Fibroblast of mammary gland (primary cell): ENCODE results near the gene SLC25A47.

ENCODE experiments used
- DNase-seq: peaks from one replicate; pipeline ENCODE4 v3.0.0-alpha.2; 2010; ENCODE audit warnings: low read depth
- H3K4me3 ChIP-seq: 2 replicates; pipeline ENCODE4 v1.5.1; 2011; ENCODE audit warnings: low read depth, mild to moderate bottlenecking, low read length, moderate library complexity; ENCODE audit not compliant: control insufficient read depth
- CTCF ChIP-seq: conservative IDR thresholded peaks from 2 replicates; pipeline ENCODE4 v1.5.1; 2011; ENCODE audit warnings: low read depth, low read length, inconsistent platforms; ENCODE audit not compliant: control insufficient read depth, insufficient read depth

Gene SLC25A47

DNA sequence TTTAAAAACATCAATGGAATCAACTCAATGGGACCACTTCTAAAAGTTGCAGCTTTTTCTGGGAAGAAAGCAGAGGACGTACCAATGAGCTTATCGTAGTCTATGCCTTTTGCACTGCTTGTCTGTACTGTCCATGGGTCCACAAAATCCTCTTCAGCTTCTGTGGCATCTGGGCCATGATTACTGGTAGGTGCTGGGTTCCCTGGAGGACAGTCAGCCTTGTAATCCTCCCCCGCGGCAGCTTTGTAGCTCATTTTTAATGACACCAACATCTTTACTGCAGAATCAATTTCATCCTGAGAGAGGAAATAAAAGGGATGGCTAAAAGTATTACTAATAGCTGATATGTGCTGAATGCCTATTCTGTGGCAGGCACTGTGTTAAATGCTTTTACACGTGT, 38.5 kb downstream of the SLC25A47 start:
- no peak for TF ChIP-seq CTCF
- no peak for DNase-seq
- no peak overlapping the region for H3K4me3 ChIP-seq

DNA sequence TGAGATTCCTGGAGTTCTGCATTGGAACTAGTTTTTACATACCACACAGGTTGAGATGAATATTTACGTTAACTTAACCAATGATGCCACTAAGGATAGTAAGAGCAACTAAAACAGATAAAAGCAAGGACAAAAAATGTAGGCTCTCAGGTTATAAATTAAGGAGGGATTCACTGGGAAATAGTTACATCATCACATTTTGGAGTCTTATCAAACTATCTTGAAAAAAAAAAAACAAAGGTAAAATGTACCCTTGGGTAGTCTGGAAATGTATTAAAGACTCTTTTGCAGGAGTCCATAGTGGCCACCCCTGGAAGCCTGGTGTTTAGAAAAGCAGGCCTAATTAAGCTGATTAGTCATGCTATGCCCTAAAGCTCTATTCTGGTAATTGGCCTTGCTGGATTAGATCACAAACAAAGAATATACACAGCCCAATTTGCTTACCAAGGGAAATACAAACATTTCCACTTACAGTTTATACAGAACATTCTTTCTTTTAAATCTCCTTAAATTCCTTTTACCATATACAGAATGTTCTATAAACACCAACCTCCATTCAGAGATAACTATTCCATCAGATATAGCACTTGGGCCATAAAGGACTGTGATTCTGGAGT, 39.3 kb downstream of the SLC25A47 start:
- no peak overlapping the region for H3K4me3 ChIP-seq
- no peak for DNase-seq
- no peak for TF ChIP-seq CTCF

GRCh38 chr14:100363053-100363452, 39.9 kb downstream of the SLC25A47 start:
- DNase-seq: no peak
- no peak overlapping the region for H3K4me3 ChIP-seq
- TF ChIP-seq CTCF: no peak

- no peak for DNase-seq
- TF ChIP-seq CTCF: no peak
- H3K4me3 ChIP-seq: no peak overlapping the region
Observed at GRCh38 chr14:100364403-100364802, 41.3 kb downstream of the SLC25A47 start.

DNA sequence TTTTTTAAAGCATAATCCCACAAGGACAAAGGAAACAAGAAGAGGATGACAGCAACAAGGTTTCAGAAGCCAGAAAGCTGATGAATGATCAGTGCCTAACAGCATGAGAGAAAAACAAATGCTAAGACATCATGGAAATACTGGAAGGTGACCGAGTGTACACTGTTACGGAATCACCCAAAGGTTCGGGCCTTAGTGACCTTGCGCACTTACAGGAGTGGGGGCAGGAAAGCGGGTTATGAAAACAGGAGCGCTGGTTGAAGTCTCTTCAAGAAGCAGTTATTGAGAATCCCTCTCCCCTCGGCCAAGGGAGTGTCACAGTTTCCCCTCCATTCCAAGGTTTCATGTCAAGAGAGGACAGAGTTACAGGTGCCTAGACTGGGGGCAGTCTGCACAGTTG, 42.6 kb downstream of the SLC25A47 start:
- DNase-seq: no peak
- no peak overlapping the region for H3K4me3 ChIP-seq
- TF ChIP-seq CTCF: no peak

GRCh38 chr14:100369019-100369418, 45.9 kb downstream of the SLC25A47 start:
- H3K4me3 ChIP-seq: no peak overlapping the region
- TF ChIP-seq CTCF: no peak
- no peak for DNase-seq

- DNase-seq: no peak
- H3K4me3 ChIP-seq: no peak overlapping the region
- no peak for TF ChIP-seq CTCF
Observed at GRCh38 chr14:100370003-100370402, 46.9 kb downstream of the SLC25A47 start.
